ENCODE data around the gene PSMB5. TPM values are rescaled to one million over a fixed set of nuclear protein-coding genes. Genes with fewer than 3 reads are reported as not detected.

Gene PSMB5
- total RNA-seq, 1 donor from 2014 or later: 239 TPM

- Mint-ChIP-seq H3K27me3 (ENCODE audit: low read depth, unreplicated experiment) (peaks cover 11% of the 10 kb centered on the region), H3K36me3 (ENCODE audit: low read depth, unreplicated experiment) (peaks cover 14% of the 10 kb centered on the region), H3K27ac (ENCODE audit: unreplicated experiment) (no peak overlapping the region), H3K9me3 (ENCODE audit: unreplicated experiment) (peaks cover 4% of the 10 kb centered on the region), H3K4me1 (ENCODE audit: low read depth, unreplicated experiment) (peaks cover 9% of the 10 kb centered on the region), H3K4me3 (ENCODE audit: unreplicated experiment) (no peak overlapping the region)
- no peaks in the 10 kb centered on the region for H4K20me1 ChIP-seq (ENCODE audit: insufficient read depth, low read length)
- no peaks in the 10 kb centered on the region for H3K79me2 ChIP-seq (ENCODE audit: insufficient read depth, low read length)
- DNase-seq (ENCODE audit: low read depth): no peak
- H3K9me3 ChIP-seq (ENCODE audit: insufficient read depth, low read depth, low read length): no peaks in the 10 kb centered on the region
- no peak overlapping the region for H3K27ac ChIP-seq (ENCODE audit: low read depth, low read length)
- TF ChIP-seq EZH2 (IDR thresholded peaks at IDR 0.05; ENCODE audit: insufficient read depth, low read length) (no peak), CTCF (IDR thresholded peaks at IDR 0.05; ENCODE audit: insufficient read depth, low read depth, low read length) (no peak)
- H3K9ac ChIP-seq (ENCODE audit: low read length): no peak overlapping the region
- no peaks in the 10 kb centered on the region for H3K27me3 ChIP-seq (ENCODE audit: insufficient read depth, low read length)
- no peak overlapping the region for H3K4me3 ChIP-seq (ENCODE audit: insufficient read depth, low read depth, low read length)
- H3K4me2 ChIP-seq (ENCODE audit: low read length): no peak overlapping the region
- H2AFZ ChIP-seq (ENCODE audit: low read depth, low read length): no peak overlapping the region
- H3K36me3 ChIP-seq (ENCODE audit: insufficient read depth, low read length): no peaks in the 10 kb centered on the region
- FAIRE-seq: no peak
- H3K4me1 ChIP-seq (ENCODE audit: insufficient read depth, low read length): peaks cover 10% of the 10 kb centered on the region
These were observed 13.3 kb upstream of the PSMB5 start for GRCh38 chr14:23047751-23048693.

- no peak overlapping the region for H3K27ac ChIP-seq (ENCODE audit: low read depth, low read length)
- peaks cover 10% of the 10 kb centered on the region for H3K4me1 ChIP-seq (ENCODE audit: insufficient read depth, low read length)
- no peak overlapping the region for H3K27ac Mint-ChIP-seq (ENCODE audit: unreplicated experiment)
- peak overlapping the region; percentile 61 for H2AFZ ChIP-seq (ENCODE audit: low read depth, low read length)
- H3K9me3 Mint-ChIP-seq (ENCODE audit: unreplicated experiment): peaks cover 4% of the 10 kb centered on the region
- peak overlapping the region; percentile 37 for H3K4me2 ChIP-seq (ENCODE audit: low read length)
- peaks cover 9% of the 10 kb centered on the region for H3K4me1 Mint-ChIP-seq (ENCODE audit: low read depth, unreplicated experiment)
- peaks cover 12% of the 10 kb centered on the region for H3K36me3 Mint-ChIP-seq (ENCODE audit: low read depth, unreplicated experiment)
- H3K4me3 ChIP-seq (ENCODE audit: insufficient read depth, low read depth, low read length): no peak overlapping the region
- DNase-seq (ENCODE audit: low read depth) (no peak), FAIRE-seq (no peak)
- H3K79me2 ChIP-seq (ENCODE audit: insufficient read depth, low read length): no peaks in the 10 kb centered on the region
- no peaks in the 10 kb centered on the region for H3K36me3 ChIP-seq (ENCODE audit: insufficient read depth, low read length)
- H3K27me3 Mint-ChIP-seq (ENCODE audit: low read depth, unreplicated experiment): peaks cover 11% of the 10 kb centered on the region
- TF ChIP-seq EZH2 (IDR thresholded peaks at IDR 0.05; ENCODE audit: insufficient read depth, low read length) (no peak), CTCF (IDR thresholded peaks at IDR 0.05; ENCODE audit: insufficient read depth, low read depth, low read length) (no peak)
- no peak overlapping the region for H3K9ac ChIP-seq (ENCODE audit: low read length)
- H4K20me1 ChIP-seq (ENCODE audit: insufficient read depth, low read length): no peaks in the 10 kb centered on the region
- no peaks in the 10 kb centered on the region for H3K27me3 ChIP-seq (ENCODE audit: insufficient read depth, low read length)
- no peak overlapping the region for H3K4me3 Mint-ChIP-seq (ENCODE audit: unreplicated experiment)
- H3K9me3 ChIP-seq (ENCODE audit: insufficient read depth, low read depth, low read length): no peaks in the 10 kb centered on the region
These were observed 12.4 kb upstream of the PSMB5 start for GRCh38 chr14:23047034-23047634.
